SK-N-DZ (cell line): Measurements from ENCODE around the gene SPTBN1.
"Not testable (repeated sequence)": the region's sequence is repeated elsewhere in the genome, so short reads cannot be mapped to it uniquely, and the experiment has no call there.

Experiments
- DNase-seq: peaks from one replicate; pipeline ENCODE4 v3.0.0-alpha.2; 2015; ENCODE audit warnings: low spot score

SPTBN1 gene

GRCh38 chr2:54697934-54698333 lies 241.8 kb downstream of the SPTBN1 start:
- no peak for DNase-seq

- DNase-seq, result not testable (repeated sequence)
Measured at GRCh38 chr2:54698926-54699325, 242.8 kb downstream of the SPTBN1 start.

GRCh38 chr2:54699665-54700064 lies 243.5 kb downstream of the SPTBN1 start:
- DNase-seq, result no peak

GRCh38 chr2:54701029-54701428 lies 244.9 kb downstream of the SPTBN1 start:
- no peak for DNase-seq

- no peak for DNase-seq
Measured at GRCh38 chr2:54704238-54704637, 248.1 kb downstream of the SPTBN1 start.

- peak; percentile 63 for DNase-seq
Measured at GRCh38 chr2:54704688-54705605, 248.8 kb downstream of the SPTBN1 start.

GRCh38 chr2:54706622-54707021 lies 250.5 kb downstream of the SPTBN1 start:
- DNase-seq, result no peak

GRCh38 chr2:54708584-54709335 lies 252.6 kb downstream of the SPTBN1 start:
- DNase-seq, result peak; percentile 65

GRCh38 chr2:54709336-54709809 lies 253.2 kb downstream of the SPTBN1 start:
- DNase-seq, result no peak

GRCh38 chr2:54710216-54710615 lies 254.1 kb downstream of the SPTBN1 start:
- DNase-seq, result no peak

GRCh38 chr2:54712516-54712915 lies 256.4 kb downstream of the SPTBN1 start:
- no peak for DNase-seq

- DNase-seq, result no peak
Measured at GRCh38 chr2:54714996-54715395, 258.9 kb downstream of the SPTBN1 start.

- DNase-seq, result no peak
Measured at GRCh38 chr2:54716375-54716774, 260.2 kb downstream of the SPTBN1 start.

GRCh38 chr2:54720563-54720962 lies 264.4 kb downstream of the SPTBN1 start:
- no peak for DNase-seq
